Omental fat pad (tissue), 4 donors: ENCODE measurements around the gene ADIG. TPM values are rescaled to one million over a fixed set of nuclear protein-coding genes. Genes with fewer than 3 reads are reported as not detected.

Experiments
- ATAC-seq: fragments of 150-250 bp; one replicate; pipeline ENCODE4 v1.9.1; 2016; ENCODE audit warnings: mild to moderate bottlenecking, moderate library complexity; ENCODE audit not compliant: low FRiP score
- DNase-seq: peaks from one replicate; pipeline ENCODE4 v3.0.0-alpha.2; 2019; ENCODE audit warnings: low spot score
- total RNA-seq, 4 donors: library from RNA; depleted of rRNA; stranded (reverse); fragments of >200 nt; gene quantifications; one replicate each; pipeline ENCODE4 v1.1.0, GENCODE V29; 2016
- TF ChIP-seq, protein P1 (sequence below), 3 donors: fragments of 450-650 bp; IDR thresholded peaks; one replicate each; pipeline ENCODE4 v1.5.1; 2016 to 2017; ENCODE audit warnings: antibody characterized with exemption in 3 of 3, mild to moderate bottlenecking in 3 of 3, moderate library complexity in 2 of 3

The ADIG gene
- total RNA-seq, 4 donors from 2014 or later, result not detected

DNA sequence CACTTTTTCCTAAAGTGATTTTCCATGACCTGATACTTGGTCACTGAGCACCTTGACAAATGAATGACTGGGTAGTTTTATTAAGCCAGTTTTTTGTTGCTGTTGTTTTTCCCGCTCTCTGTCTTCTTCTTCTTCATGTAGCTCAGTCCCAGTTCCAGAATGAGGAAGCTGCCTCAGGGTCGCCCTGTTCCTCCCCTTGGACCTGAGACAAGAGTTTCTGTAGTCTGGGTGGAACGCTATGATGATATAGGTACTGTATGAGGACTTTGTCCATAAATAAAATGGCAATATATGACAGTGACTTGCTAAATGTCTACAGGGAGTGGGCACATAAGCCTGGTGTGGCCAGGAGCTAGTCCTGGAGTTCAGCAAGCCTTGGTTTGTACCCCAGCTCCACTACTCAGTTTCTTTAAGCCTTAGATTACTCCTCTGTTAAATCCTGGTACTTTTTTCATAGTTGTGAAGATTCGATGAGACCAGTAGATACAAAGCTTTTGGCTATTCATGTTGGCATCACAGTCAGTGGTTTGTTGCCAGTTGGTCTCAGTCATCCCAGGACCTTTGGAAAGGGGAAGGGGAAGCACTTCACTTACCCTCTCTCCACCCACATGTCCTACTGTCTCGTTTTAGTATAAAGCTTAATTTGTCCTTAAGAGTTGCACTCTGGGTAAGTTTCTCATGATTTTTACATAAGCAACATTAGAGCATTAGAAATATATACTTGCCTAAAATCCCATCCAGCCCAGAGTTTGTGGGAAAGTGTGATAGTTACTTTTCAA is 11.1 kb upstream of the ADIG start:
- DNase-seq, result no peak
- TF ChIP-seq, protein P1, sequence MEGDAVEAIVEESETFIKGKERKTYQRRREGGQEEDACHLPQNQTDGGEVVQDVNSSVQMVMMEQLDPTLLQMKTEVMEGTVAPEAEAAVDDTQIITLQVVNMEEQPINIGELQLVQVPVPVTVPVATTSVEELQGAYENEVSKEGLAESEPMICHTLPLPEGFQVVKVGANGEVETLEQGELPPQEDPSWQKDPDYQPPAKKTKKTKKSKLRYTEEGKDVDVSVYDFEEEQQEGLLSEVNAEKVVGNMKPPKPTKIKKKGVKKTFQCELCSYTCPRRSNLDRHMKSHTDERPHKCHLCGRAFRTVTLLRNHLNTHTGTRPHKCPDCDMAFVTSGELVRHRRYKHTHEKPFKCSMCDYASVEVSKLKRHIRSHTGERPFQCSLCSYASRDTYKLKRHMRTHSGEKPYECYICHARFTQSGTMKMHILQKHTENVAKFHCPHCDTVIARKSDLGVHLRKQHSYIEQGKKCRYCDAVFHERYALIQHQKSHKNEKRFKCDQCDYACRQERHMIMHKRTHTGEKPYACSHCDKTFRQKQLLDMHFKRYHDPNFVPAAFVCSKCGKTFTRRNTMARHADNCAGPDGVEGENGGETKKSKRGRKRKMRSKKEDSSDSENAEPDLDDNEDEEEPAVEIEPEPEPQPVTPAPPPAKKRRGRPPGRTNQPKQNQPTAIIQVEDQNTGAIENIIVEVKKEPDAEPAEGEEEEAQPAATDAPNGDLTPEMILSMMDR (IDR thresholded peaks at IDR 0.05), result no peak
- no peak for ATAC-seq

DNA sequence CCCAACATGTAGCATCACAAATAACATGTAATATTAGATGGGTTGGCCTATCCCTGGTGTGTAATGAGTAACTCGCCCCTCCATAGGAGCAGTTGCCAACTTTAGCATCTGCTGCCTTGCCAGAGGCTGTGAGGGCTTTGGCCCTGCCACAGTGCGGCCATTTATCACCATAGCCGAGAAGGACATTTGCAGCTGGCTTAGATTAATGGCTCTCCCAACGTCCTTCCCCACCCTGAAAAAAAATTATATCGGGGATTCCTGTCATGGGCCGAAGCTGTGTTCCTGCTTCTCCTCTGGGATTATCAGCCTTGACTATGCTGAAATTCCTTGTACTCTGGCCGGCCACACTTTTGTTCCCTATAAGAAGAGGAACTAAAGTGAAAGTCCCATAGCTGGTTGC is 7.6 kb upstream of the ADIG start:
- ATAC-seq (no peak), DNase-seq (no peak)
- TF ChIP-seq, protein P1 (IDR thresholded peaks at IDR 0.05), result no peak

DNA sequence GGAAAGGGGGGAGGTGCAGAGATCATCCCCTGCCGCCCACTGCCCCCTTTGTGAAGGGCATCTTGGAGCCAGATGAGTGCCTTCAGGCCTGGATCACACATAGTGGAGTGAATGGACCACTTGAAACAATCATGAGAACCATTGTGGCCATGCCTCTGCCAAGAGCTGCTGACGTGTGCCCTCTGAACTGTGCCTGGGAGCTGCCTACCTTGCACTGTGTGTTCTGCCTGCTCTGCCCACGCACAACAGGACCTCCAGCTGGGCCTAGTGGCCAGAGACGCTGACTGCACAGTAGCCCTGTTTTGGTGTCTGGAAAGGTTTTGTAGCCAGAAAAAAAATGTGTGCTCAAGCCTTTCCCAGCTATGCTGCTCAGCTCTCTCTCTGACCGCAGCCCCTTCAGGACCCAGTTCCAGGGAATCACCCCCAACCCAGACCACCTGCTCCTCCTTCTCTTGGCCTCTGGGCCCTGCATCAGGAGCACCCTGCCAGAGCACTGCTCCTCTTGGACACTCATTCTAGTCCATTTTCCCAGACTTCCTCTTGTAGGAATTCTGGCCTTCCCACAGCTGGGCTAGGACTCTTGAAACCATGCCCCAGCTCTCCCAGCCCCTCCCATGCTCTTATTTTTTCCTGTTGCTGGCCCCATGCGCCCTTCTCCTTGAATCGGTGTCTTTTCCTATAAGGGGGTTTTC is 1.6 kb upstream of the ADIG start:
- TF ChIP-seq, protein P1 (IDR thresholded peaks at IDR 0.05), result no peak
- DNase-seq, result no peak
- ATAC-seq, result no peak

GRCh38 chr20:38579921-38580320 is 1.1 kb upstream of the ADIG start:
- TF ChIP-seq, protein P1 (IDR thresholded peaks at IDR 0.05), result no peak
- DNase-seq, result no peak
- no peak for ATAC-seq

DNA sequence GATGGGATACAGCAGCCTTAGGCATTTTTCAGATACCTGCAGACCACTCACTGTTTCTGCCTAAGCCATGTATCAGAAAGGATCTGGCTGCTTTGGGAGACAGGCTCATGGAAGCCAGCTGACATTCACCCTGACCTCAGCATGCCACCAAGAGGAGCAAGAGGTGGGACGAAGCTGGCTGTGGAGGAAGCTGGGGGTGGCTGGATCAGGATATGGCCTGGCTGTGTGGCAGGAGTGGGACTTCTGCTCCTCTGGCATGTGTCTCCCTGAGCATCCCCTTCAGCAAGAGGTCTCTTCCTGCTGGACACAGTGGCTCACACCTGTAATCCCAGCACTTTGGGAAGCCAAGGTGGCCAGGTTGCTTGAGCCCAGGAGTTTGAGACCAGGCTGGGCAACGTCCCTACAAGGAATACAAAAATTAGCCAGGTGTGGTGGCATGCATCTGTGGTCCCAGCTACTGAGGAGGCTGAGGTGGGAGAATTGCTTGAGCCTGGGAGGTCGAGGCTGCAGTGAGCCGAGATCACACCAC is 897 bp downstream of the ADIG start:
- TF ChIP-seq, protein P1 (IDR thresholded peaks at IDR 0.05), result no peak
- ATAC-seq, result no peak
- no peak for DNase-seq

DNA sequence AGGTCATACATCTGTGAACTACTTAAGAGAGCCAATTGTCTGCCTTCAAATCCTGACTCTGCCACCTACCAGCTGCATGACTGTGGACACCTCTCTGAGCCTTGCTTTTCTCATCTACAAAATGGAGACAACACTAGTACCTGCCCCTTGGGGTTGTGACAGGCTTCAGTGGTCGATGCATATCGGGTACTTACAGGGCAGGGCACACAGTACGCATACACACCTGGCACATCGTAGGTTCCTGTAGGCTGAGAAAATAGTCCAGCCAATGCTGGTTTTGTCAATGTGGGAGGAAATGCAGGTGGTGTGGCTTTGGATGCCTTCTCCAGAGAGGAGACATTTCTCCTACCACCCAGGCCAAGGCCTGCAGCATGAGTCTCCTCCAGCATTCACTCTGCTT is 2.3 kb downstream of the ADIG start:
- TF ChIP-seq, protein P1 (IDR thresholded peaks at IDR 0.05), result no peak
- ATAC-seq (no peak), DNase-seq (no peak)
